ENCODE results near the gene UNC13A.
"Not testable (repeated sequence)": the region's sequence is repeated elsewhere in the genome, so short reads cannot be mapped to it uniquely, and the experiment has no call there.

Gene UNC13A

GRCh38 chr19:17562097-17562496 is 126.1 kb downstream of the UNC13A start:
- in situ Hi-C loops (cut with HindIII; ENCODE audit: low pct_ligation_motif_present, low pct_unique_long_range_greater_than_20kb, low sequenced_read_pairs) = no loop called here
- no peak for DNase-seq

GRCh38 chr19:17560205-17560595 is 128.0 kb downstream of the UNC13A start:
- in situ Hi-C loops (cut with HindIII; ENCODE audit: low pct_ligation_motif_present, low pct_unique_long_range_greater_than_20kb, low sequenced_read_pairs) = no loop called here
- no peak for DNase-seq

GRCh38 chr19:17557466-17557865 is 130.7 kb downstream of the UNC13A start:
- no peak for DNase-seq
- in situ Hi-C loops (cut with HindIII; ENCODE audit: low pct_ligation_motif_present, low pct_unique_long_range_greater_than_20kb, low sequenced_read_pairs) = no loop called here

GRCh38 chr19:17556995-17557394 is 131.2 kb downstream of the UNC13A start:
- DNase-seq = no peak
- in situ Hi-C loops (cut with HindIII; ENCODE audit: low pct_ligation_motif_present, low pct_unique_long_range_greater_than_20kb, low sequenced_read_pairs) = no loop called here

GRCh38 chr19:17555929-17556813 is 132.0 kb downstream of the UNC13A start:
- in situ Hi-C loops (cut with HindIII; ENCODE audit: low pct_ligation_motif_present, low pct_unique_long_range_greater_than_20kb, low sequenced_read_pairs) = no loop called here
- DNase-seq = peak; percentile 64

GRCh38 chr19:17555480-17555928 is 132.7 kb downstream of the UNC13A start, which contains the start of gene COLGALT1:
TSS of gene COLGALT1 (plus strand) at chr19:17555649. CDS start at chr19:17555714, 65 bp downstream.
- DNase-seq = peak; percentile 94
- in situ Hi-C loops (cut with HindIII; ENCODE audit: low pct_ligation_motif_present, low pct_unique_long_range_greater_than_20kb, low sequenced_read_pairs) = no loop called here

- DNase-seq = no peak
- in situ Hi-C loops (cut with HindIII; ENCODE audit: low pct_ligation_motif_present, low pct_unique_long_range_greater_than_20kb, low sequenced_read_pairs) = no loop called here
These were observed 133.1 kb downstream of the UNC13A start for GRCh38 chr19:17554968-17555479.

- DNase-seq = no peak
- in situ Hi-C loops (cut with HindIII; ENCODE audit: low pct_ligation_motif_present, low pct_unique_long_range_greater_than_20kb, low sequenced_read_pairs) = no loop called here
These were observed 134.9 kb downstream of the UNC13A start for GRCh38 chr19:17553256-17553655.

- in situ Hi-C loops (cut with HindIII; ENCODE audit: low pct_ligation_motif_present, low pct_unique_long_range_greater_than_20kb, low sequenced_read_pairs); DNase-seq: not testable (repeated sequence)
These were observed 135.4 kb downstream of the UNC13A start for GRCh38 chr19:17552735-17553134.

Measured in ACHN (cell line).